Left cardiac atrium (tissue), 4 donors: ENCODE results near the gene SLC46A1. TPM values are rescaled to one million over a fixed set of nuclear protein-coding genes. Genes with fewer than 3 reads are reported as not detected.
A peak's percentile ranks its signal among the peaks of the same experiment; 100 is the strongest.

Experiments
- ATAC-seq, 2 donors: fragments of 200-7000 bp; cut with Tn5 transposase; one replicate each; pipeline ENCODE4 v1.9.1; 2020; ENCODE audit warnings: mild to moderate bottlenecking in 2 of 2, moderate library complexity in 2 of 2
- DNase-seq: peaks from one replicate; pipeline ENCODE4 v3.0.0-alpha.2; 2020
- intact Hi-C, 2 donors: fragments of 100-400 bp; cut with DNase I; formaldehyde crosslinking; loops; one replicate each; pipeline versions ENCODE4 v1.14.1 to v1.15.1; 2022 to 2023
- total RNA-seq, 2 donors: library from RNA; stranded (reverse); fragmentation: NEBNext Ultra II Directional; extraction: Animal tissue kit (Norgen Biotek cat#: 25700); gene quantifications; one replicate each; pipeline ENCODE4 v1.2.1, GENCODE V29; 2021
- donor health status: DM: no; HTN: yes; CAD: no.
- donor health status: DM: no; HTN: yes; CAD: no; lungs with severe emphysema.
- donor health status: DM: yes; HTN: yes; CAD: no.
- donor health status: Dilated cardiomyopathy.

The SLC46A1 gene
- total RNA-seq, 2 donors from 2014 or later, result 7.0 to 9.9 TPM

- DNase-seq (no peak), ATAC-seq (no peak)
- intact Hi-C loops, result no loop called here
Measured at GRCh38 chr17:28388106-28388505, 17.9 kb downstream of the SLC46A1 start.

GRCh38 chr17:28386391-28386790 lies 19.6 kb downstream of the SLC46A1 start:
- DNase-seq, result no peak
- intact Hi-C loops, result no loop called here
- no peak for ATAC-seq

- no peak for ATAC-seq
- intact Hi-C loops, result no loop called here
- no peak for DNase-seq
Measured at GRCh38 chr17:28385406-28385805, 20.6 kb downstream of the SLC46A1 start.

GRCh38 chr17:28385037-28385400 lies 21.0 kb downstream of the SLC46A1 start:
- ATAC-seq, result peak; percentile 41 to 46
- intact Hi-C loops, result no loop called here
- DNase-seq, result no peak

- intact Hi-C loops, result no loop called here
- peak; percentile 88 to 92 for ATAC-seq
- DNase-seq, result peak; percentile 69
Measured at GRCh38 chr17:28384281-28385036, 21.6 kb downstream of the SLC46A1 start.

- ATAC-seq, result peak in 1 of 2 donors; percentile 7
- intact Hi-C loops, result no loop called here
- no peak for DNase-seq
Measured at GRCh38 chr17:28381141-28381825, 24.7 kb downstream of the SLC46A1 start.

GRCh38 chr17:28379814-28380801 lies 25.9 kb downstream of the SLC46A1 start:
- ATAC-seq (no peak), DNase-seq (no peak)
- intact Hi-C loops, result no loop called here

- intact Hi-C loops, result no loop called here
Measured at GRCh38 chr17:28372945-28373274, 33.1 kb downstream of the SLC46A1 start.

GRCh38 chr17:28372203-28372944 lies 33.6 kb downstream of the SLC46A1 start:
- intact Hi-C loops, result no loop called here
- ATAC-seq (peak; percentile 13 to 19), DNase-seq (no peak)

More at GRCh38 chr17:28372945-28373274, 33.1 kb downstream of the SLC46A1 start:
- DNase-seq, result no peak
- no peak for ATAC-seq

- intact Hi-C loops, result no loop called here
- peak; percentile 84 to 89 for ATAC-seq
- peak; percentile 93 for DNase-seq
Measured at GRCh38 chr17:28371245-28372202, 34.5 kb downstream of the SLC46A1 start, which contains the start of gene SARM1. Gene SARM1 (plus strand): TSS chr17:28371694. CDS start chr17:28372033, 339 bp downstream.

GRCh38 chr17:28370744-28371103 lies 35.3 kb downstream of the SLC46A1 start:
- no peak for DNase-seq
- ATAC-seq, result no peak
- intact Hi-C loops, result no loop called here

GRCh38 chr17:28370035-28370743 lies 35.8 kb downstream of the SLC46A1 start, which contains the start of gene VTN:
Gene VTN (minus strand): TSS chr17:28370307. CDS start chr17:28370203, 104 bp downstream.
- ATAC-seq, result peak; percentile 36 to 56

GRCh38 chr17:28369684-28370034 lies 36.4 kb downstream of the SLC46A1 start:
- peak; percentile 25 for DNase-seq
- intact Hi-C loops, result no loop called here
- ATAC-seq, result no peak

More at GRCh38 chr17:28370035-28370743, 35.8 kb downstream of the SLC46A1 start, which contains the start of gene VTN:
- DNase-seq, result peak; percentile 79
- intact Hi-C loops, result no loop called here

- DNase-seq (no peak), ATAC-seq (no peak)
- intact Hi-C loops, result no loop called here
Measured at GRCh38 chr17:28368915-28369683, 36.9 kb downstream of the SLC46A1 start.

- DNase-seq (no peak), ATAC-seq (no peak)
- intact Hi-C loops, result no loop called here
Measured at GRCh38 chr17:28368306-28368831, 37.6 kb downstream of the SLC46A1 start.

- ATAC-seq (no peak), DNase-seq (no peak)
- intact Hi-C loops, result no loop called here
Measured at GRCh38 chr17:28367641-28368305, 38.2 kb downstream of the SLC46A1 start.
